ENCODE data around the gene FNDC11. TPM values are rescaled to one million over a fixed set of nuclear protein-coding genes. Genes with fewer than 3 reads are reported as not detected.
A peak's percentile ranks its signal among the peaks of the same experiment; 100 is the strongest.

Gene FNDC11
- total and polyA plus RNA-seq, 2 of the 13 experiments (the other 11 are each of a cell fraction or from before 2014, with no cell fraction given): 0.07 TPM; not detected in 1

DNA sequence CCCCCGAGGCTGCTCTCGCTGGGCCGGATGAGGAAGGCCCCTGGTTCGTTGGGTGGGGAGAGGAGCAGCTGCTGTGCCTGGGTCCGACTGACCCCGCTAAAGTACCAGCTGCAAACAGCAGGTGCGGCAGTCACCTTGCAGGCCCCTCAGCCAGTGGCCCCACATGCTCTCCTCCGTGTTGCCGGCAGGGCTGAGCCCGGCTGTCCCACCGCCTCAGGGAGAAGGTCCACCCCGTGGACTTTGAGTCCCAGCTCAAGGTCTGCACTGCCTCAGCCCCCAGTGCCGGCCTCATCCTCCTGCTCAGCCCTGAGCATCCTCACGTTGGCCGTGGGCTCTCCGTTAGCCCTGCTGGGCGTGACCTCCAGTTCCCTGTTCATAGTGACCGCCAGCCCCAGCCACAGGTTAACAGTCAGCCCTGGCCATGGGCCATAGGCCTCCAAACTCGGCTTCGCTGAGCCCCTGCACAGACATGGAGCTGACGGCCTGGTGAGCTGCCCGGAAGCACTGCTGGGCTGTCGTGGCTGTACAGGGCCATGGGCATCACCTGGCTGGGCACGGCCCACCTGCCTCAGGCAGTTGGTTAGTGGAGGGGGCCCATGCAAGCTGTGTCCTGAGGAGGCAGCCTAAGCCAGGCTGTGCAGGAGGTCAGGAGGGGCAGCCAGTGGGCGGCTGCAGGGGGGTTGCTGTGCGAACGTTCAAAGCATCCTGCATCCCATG lies 9.6 kb upstream of the FNDC11 start (continued):
- TF ChIP-seq SP1 (IDR thresholded peaks at IDR 0.05) (no peak), SP1 (CRISPR knock-in tag; IDR thresholded peaks at IDR 0.05) (0 out of 2 replicates have a peak, but pooled peaks have one; percentile 32), ZNF737 (CRISPR knock-in tag; IDR thresholded peaks at IDR 0.05; ENCODE audit: borderline replicate concordance) (no peak), TSC22D2 (CRISPR knock-in tag; IDR thresholded peaks at IDR 0.05; ENCODE audit: borderline replicate concordance) (0 out of 2 replicates have a peak, but pooled peaks have one; percentile 25), SAP130 (CRISPR knock-in tag; IDR thresholded peaks at IDR 0.05; ENCODE audit: low read depth) (0 out of 2 replicates have a peak, but pooled peaks have one; percentile 36), ZC3H4 (CRISPR knock-in tag; IDR thresholded peaks at IDR 0.05; ENCODE audit: borderline replicate concordance) (no peak), KDM5B (CRISPR knock-in tag; IDR thresholded peaks at IDR 0.05; ENCODE audit: borderline replicate concordance) (no peak), MAFF (IDR thresholded peaks at IDR 0.05; ENCODE audit: low read depth, low read length) (no peak), ZFAT (CRISPR knock-in tag; conservative IDR thresholded peaks at IDR 0.05) (no peak), ZNF264 (CRISPR knock-in tag; IDR thresholded peaks at IDR 0.05) (no peak), ZNF615 (CRISPR knock-in tag; IDR thresholded peaks at IDR 0.05; ENCODE audit: borderline replicate concordance) (no peak)
- TF ChIP-seq, protein P1, sequence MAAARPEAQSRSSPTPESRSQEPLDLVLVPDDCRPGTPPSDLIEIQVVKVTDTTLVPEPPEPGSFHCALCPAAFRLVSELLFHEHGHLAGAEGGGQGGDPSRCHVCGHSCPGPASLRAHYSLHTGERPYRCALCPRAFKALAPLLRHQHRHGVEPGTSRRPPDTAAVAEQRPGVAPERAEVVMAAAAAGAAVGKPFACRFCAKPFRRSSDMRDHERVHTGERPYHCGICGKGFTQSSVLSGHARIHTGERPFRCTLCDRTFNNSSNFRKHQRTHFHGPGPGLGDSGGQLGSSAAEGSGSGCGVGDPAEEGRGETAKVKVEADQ (CRISPR knock-in tag; IDR thresholded peaks at IDR 0.05; ENCODE audit: borderline replicate concordance): no peak
- TF ChIP-seq, protein P2, sequence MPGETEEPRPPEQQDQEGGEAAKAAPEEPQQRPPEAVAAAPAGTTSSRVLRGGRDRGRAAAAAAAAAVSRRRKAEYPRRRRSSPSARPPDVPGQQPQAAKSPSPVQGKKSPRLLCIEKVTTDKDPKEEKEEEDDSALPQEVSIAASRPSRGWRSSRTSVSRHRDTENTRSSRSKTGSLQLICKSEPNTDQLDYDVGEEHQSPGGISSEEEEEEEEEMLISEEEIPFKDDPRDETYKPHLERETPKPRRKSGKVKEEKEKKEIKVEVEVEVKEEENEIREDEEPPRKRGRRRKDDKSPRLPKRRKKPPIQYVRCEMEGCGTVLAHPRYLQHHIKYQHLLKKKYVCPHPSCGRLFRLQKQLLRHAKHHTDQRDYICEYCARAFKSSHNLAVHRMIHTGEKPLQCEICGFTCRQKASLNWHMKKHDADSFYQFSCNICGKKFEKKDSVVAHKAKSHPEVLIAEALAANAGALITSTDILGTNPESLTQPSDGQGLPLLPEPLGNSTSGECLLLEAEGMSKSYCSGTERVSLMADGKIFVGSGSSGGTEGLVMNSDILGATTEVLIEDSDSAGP (CRISPR knock-in tag; IDR thresholded peaks at IDR 0.05; ENCODE audit: borderline replicate concordance): peak; percentile 43; the same call in 1 of the 2 replicates
- TF ChIP-seq, protein P3, sequence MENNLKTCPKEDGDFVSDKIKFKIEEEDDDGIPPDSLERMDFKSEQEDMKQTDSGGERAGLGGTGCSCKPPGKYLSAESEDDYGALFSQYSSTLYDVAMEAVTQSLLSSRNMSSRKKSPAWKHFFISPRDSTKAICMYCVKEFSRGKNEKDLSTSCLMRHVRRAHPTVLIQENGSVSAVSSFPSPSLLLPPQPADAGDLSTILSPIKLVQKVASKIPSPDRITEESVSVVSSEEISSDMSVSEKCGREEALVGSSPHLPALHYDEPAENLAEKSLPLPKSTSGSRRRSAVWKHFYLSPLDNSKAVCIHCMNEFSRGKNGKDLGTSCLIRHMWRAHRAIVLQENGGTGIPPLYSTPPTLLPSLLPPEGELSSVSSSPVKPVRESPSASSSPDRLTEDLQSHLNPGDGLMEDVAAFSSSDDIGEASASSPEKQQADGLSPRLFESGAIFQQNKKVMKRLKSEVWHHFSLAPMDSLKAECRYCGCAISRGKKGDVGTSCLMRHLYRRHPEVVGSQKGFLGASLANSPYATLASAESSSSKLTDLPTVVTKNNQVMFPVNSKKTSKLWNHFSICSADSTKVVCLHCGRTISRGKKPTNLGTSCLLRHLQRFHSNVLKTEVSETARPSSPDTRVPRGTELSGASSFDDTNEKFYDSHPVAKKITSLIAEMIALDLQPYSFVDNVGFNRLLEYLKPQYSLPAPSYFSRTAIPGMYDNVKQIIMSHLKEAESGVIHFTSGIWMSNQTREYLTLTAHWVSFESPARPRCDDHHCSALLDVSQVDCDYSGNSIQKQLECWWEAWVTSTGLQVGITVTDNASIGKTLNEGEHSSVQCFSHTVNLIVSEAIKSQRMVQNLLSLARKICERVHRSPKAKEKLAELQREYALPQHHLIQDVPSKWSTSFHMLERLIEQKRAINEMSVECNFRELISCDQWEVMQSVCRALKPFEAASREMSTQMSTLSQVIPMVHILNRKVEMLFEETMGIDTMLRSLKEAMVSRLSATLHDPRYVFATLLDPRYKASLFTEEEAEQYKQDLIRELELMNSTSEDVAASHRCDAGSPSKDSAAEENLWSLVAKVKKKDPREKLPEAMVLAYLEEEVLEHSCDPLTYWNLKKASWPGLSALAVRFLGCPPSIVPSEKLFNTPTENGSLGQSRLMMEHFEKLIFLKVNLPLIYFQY (CRISPR knock-in tag; IDR thresholded peaks at IDR 0.05; ENCODE audit: borderline replicate concordance): no peak
- TF ChIP-seq, protein P4, sequence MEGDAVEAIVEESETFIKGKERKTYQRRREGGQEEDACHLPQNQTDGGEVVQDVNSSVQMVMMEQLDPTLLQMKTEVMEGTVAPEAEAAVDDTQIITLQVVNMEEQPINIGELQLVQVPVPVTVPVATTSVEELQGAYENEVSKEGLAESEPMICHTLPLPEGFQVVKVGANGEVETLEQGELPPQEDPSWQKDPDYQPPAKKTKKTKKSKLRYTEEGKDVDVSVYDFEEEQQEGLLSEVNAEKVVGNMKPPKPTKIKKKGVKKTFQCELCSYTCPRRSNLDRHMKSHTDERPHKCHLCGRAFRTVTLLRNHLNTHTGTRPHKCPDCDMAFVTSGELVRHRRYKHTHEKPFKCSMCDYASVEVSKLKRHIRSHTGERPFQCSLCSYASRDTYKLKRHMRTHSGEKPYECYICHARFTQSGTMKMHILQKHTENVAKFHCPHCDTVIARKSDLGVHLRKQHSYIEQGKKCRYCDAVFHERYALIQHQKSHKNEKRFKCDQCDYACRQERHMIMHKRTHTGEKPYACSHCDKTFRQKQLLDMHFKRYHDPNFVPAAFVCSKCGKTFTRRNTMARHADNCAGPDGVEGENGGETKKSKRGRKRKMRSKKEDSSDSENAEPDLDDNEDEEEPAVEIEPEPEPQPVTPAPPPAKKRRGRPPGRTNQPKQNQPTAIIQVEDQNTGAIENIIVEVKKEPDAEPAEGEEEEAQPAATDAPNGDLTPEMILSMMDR (CRISPR knock-in tag; IDR thresholded peaks at IDR 0.05): peak; percentile 32; the same call in 1 of the 2 replicates
- TF ChIP-seq, protein P5, sequence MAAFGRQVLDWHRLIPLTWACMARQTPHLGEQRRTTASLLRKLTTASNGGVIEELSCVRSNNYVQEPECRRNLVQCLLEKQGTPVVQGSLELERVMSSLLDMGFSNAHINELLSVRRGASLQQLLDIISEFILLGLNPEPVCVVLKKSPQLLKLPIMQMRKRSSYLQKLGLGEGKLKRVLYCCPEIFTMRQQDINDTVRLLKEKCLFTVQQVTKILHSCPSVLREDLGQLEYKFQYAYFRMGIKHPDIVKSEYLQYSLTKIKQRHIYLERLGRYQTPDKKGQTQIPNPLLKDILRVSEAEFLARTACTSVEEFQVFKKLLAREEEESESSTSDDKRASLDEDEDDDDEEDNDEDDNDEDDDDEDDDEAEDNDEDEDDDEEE (CRISPR knock-in tag; IDR thresholded peaks at IDR 0.05): no peak
- TF ChIP-seq, protein P6, sequence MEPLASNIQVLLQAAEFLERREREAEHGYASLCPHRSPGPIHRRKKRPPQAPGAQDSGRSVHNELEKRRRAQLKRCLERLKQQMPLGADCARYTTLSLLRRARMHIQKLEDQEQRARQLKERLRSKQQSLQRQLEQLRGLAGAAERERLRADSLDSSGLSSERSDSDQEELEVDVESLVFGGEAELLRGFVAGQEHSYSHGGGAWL (CRISPR knock-in tag; IDR thresholded peaks at IDR 0.05): no peak
- TF ChIP-seq, protein P7, sequence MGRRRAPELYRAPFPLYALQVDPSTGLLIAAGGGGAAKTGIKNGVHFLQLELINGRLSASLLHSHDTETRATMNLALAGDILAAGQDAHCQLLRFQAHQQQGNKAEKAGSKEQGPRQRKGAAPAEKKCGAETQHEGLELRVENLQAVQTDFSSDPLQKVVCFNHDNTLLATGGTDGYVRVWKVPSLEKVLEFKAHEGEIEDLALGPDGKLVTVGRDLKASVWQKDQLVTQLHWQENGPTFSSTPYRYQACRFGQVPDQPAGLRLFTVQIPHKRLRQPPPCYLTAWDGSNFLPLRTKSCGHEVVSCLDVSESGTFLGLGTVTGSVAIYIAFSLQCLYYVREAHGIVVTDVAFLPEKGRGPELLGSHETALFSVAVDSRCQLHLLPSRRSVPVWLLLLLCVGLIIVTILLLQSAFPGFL (CRISPR knock-in tag; IDR thresholded peaks at IDR 0.05): no peak

All from HepG2 (cell line).